Osteoblast (primary cell): ENCODE data around the gene HGFAC. TPM values are rescaled to one million over a fixed set of nuclear protein-coding genes. Genes with fewer than 3 reads are reported as not detected.

Source experiments
- DNase-seq: peaks from one replicate; pipeline ENCODE4 v3.0.0; 2011; ENCODE audit warnings: low spot score, mixed read lengths; ENCODE audit not compliant: insufficient read length; ENCODE audit errors: missing footprints
- H2AFZ ChIP-seq: 2 replicates; pipeline ENCODE4 v1.6.0; 2011; ENCODE audit warnings: mild to moderate bottlenecking, low read length
- H3K27ac ChIP-seq: 2 replicates; pipeline ENCODE4 v1.5.1; 2011; ENCODE audit warnings: mild to moderate bottlenecking, low read depth, low read length, moderate library complexity
- H3K27me3 ChIP-seq: 2 replicates; pipeline ENCODE4 v1.6.0; 2012; ENCODE audit warnings: mild to moderate bottlenecking, control low read depth, inconsistent platforms, low read length, moderate library complexity; ENCODE audit not compliant: insufficient read depth
- H3K36me3 ChIP-seq: 2 replicates; pipeline ENCODE4 v1.5.1; 2011; ENCODE audit warnings: mild to moderate bottlenecking, low read length, control low read depth, moderate library complexity; ENCODE audit not compliant: insufficient read depth
- H3K4me1 ChIP-seq: 2 replicates; pipeline ENCODE4 v1.5.1; 2011; ENCODE audit warnings: mild to moderate bottlenecking, low read length, control low read depth, moderate library complexity; ENCODE audit not compliant: insufficient read depth
- H3K4me2 ChIP-seq: 2 replicates; pipeline ENCODE4 v1.6.0; 2011; ENCODE audit warnings: mild to moderate bottlenecking, low read length; ENCODE audit not compliant: insufficient read depth
- H3K4me3 ChIP-seq: fragments of 200-600 bp; sonication (generic); 3 replicates; pipeline ENCODE4 v1.5.1; 2012; ENCODE audit warnings: mild to moderate bottlenecking, low read length, inconsistent platforms; ENCODE audit not compliant: insufficient read depth
- H3K79me2 ChIP-seq: 2 replicates; pipeline ENCODE4 v1.6.0; 2012; ENCODE audit warnings: mild to moderate bottlenecking, low read length, control low read depth, inconsistent platforms; ENCODE audit not compliant: insufficient read depth
- H3K9me3 ChIP-seq: 2 replicates; pipeline ENCODE4 v1.5.1; 2011; ENCODE audit warnings: low read depth, low read length, control low read depth
- H4K20me1 ChIP-seq: 2 replicates; pipeline ENCODE4 v1.6.0; 2012; ENCODE audit warnings: mild to moderate bottlenecking, low read length, control low read depth; ENCODE audit not compliant: insufficient read depth
- CTCF ChIP-seq: IDR thresholded peaks from 2 replicates; pipeline ENCODE4 v1.5.1; 2011; ENCODE audit warnings: mild to moderate bottlenecking, low read depth, low read length, moderate library complexity; ENCODE audit errors: extremely low read depth
- total RNA-seq: library from RNA; depleted of rRNA; stranded (reverse); fragments of >200 nt; gene quantifications from 2 replicates; pipeline ENCODE4 v1.2.3, GENCODE V29; 2012

HGFAC gene
- total RNA-seq, 1 donor = not detected

DNA sequence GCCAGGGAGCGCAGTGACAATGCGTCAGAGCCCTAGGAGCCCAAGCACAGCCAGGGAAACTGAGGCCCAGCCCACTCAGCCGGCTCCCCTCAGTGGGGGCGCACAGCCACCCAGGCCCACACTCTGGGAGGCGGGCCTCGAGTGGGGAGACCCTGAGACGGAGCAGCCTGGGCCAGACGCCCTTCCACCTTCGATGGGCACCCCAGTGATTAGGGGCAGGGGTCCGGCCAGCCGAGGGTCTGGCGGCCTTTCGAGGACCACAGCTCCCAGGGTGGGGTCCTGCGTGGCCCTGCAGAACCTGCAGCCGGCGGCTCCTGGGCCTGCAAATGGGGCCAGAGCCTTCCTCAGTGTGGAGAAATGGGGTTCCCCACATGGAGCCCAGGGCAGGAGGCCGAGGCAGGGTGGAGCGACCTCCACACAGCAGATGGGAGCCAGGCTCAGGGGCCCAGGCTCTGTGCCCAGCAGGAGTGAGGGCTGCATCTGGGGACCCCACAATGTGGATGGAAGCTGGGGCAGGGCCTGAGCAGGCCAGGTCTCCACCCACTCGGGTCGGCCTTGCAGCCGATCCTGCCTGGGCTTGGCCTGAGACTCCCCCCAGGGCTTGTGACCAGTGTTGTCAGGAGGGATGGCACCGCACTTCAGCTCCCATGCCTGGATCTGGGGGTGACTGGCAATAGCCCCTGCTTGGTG lies 5.0 kb downstream of the HGFAC start:
- H3K36me3 ChIP-seq = no peaks in the 10 kb centered on the region
- DNase-seq = peak; percentile 91

DNA sequence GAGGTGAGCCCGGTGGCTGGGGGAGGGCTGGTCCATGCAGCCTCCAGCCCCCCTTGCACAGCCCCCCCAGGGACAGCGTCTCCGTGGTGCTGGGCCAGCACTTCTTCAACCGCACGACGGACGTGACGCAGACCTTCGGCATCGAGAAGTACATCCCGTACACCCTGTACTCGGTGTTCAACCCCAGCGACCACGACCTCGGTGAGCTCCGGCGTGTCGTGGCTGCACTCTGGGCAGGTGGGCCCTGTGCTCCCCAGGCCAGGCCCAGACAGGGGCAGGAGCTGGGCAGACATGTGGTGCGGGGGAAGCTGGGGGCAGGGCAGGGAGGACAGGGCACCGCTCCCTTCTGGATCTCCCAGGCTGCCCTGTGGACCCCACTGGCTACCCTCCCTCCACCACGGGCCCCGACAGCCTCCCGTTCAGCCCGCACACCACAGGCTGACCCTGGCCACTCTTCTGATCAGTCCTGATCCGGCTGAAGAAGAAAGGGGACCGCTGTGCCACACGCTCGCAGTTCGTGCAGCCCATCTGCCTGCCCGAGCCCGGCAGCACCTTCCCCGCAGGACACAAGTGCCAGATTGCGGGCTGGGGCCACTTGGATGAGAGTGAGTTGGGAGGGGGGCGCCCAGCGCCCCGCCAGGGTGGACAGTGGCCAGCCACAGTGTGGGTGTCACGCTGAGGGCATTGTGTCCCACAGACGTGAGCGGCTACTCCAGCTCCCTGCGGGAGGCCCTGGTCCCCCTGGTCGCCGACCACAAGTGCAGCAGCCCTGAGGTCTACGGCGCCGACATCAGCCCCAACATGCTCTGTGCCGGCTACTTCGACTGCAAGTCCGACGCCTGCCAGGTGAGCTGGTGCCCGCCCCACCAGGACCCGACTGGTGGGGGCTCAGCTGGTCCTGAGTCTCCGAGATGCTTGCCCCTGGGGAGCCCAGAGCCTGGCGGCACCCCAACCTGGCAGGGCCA lies 5.9 kb downstream of the HGFAC start:
- no peak for TF ChIP-seq CTCF

More for the DNA sequence above, 5.0 kb downstream of the HGFAC start:
- H3K4me1 ChIP-seq = peaks cover 4% of the 10 kb centered on the region
- H2AFZ ChIP-seq = no peak overlapping the region
- H3K4me2 ChIP-seq = no peak overlapping the region
- no peaks in the 10 kb centered on the region for H3K27me3 ChIP-seq
- H3K4me3 ChIP-seq = no peak overlapping the region
- H3K27ac ChIP-seq = no peak overlapping the region
- no peaks in the 10 kb centered on the region for H4K20me1 ChIP-seq
- TF ChIP-seq CTCF = no peak
- H3K79me2 ChIP-seq = no peaks in the 10 kb centered on the region
- no peaks in the 10 kb centered on the region for H3K9me3 ChIP-seq

GRCh38 chr4:3449047-3449573 lies 7.3 kb downstream of the HGFAC start:
- peaks cover 1% of the 10 kb centered on the region for H3K9me3 ChIP-seq
- peaks cover 9% of the 10 kb centered on the region for H3K4me1 ChIP-seq
- TF ChIP-seq CTCF = no peak
- H3K79me2 ChIP-seq = no peaks in the 10 kb centered on the region
- H3K4me2 ChIP-seq = no peak overlapping the region
- DNase-seq = peak; percentile 73
- H3K4me3 ChIP-seq = no peak overlapping the region
- H3K27ac ChIP-seq = no peak overlapping the region
- no peaks in the 10 kb centered on the region for H3K36me3 ChIP-seq
- no peak overlapping the region for H2AFZ ChIP-seq
- H4K20me1 ChIP-seq = no peaks in the 10 kb centered on the region
- H3K27me3 ChIP-seq = no peaks in the 10 kb centered on the region

More for the DNA sequence above, 5.9 kb downstream of the HGFAC start:
- Histone ChIP-seq H3K27ac (no peak overlapping the region), H4K20me1 (no peaks in the 10 kb centered on the region), H3K79me2 (no peaks in the 10 kb centered on the region), H3K27me3 (no peaks in the 10 kb centered on the region), H3K4me2 (no peak overlapping the region), H3K4me3 (no peak overlapping the region), H3K4me1 (peaks cover 9% of the 10 kb centered on the region), H3K9me3 (no peaks in the 10 kb centered on the region), H2AFZ (no peak overlapping the region), H3K36me3 (no peaks in the 10 kb centered on the region)
- DNase-seq = peak; percentile 75
